HepG2 (cell line): ENCODE results near the gene AFG1L. TPM values are rescaled to one million over a fixed set of nuclear protein-coding genes. Genes with fewer than 3 reads are reported as not detected.

Experiments used
- GPN1 ChIP-seq: sonication (generic); formaldehyde crosslinking; IDR thresholded peaks from 2 replicates; pipeline ENCODE4 v1.5.1; 2020; ENCODE audit warnings: missing genetic modification reagents, borderline replicate concordance
- GTF3A ChIP-seq: sonication (generic); formaldehyde crosslinking; conservative IDR thresholded peaks from 2 replicates; pipeline ENCODE4 v1.4.0; 2020; ENCODE audit warnings: mild to moderate bottlenecking, missing genetic modification reagents
- HNRNPL ChIP-seq: fragments of 200-400 bp; formaldehyde crosslinking; IDR thresholded peaks from 2 replicates; pipeline ENCODE4 v1.6.1; 2017; ENCODE audit warnings: mild to moderate bottlenecking, low read depth, low read length
- HNRNPLL ChIP-seq: fragments of 200-400 bp; formaldehyde crosslinking; IDR thresholded peaks from 2 replicates; pipeline ENCODE4 v1.6.1; 2017; ENCODE audit warnings: mild to moderate bottlenecking, low read depth, low read length; ENCODE audit not compliant: poor library complexity, severe bottlenecking
- NR2F2 ChIP-seq: IDR thresholded peaks from 2 replicates; pipeline ENCODE4 v1.6.1; 2012; ENCODE audit warnings: low read depth, inconsistent platforms, borderline replicate concordance
- POGZ ChIP-seq: sonication (generic); formaldehyde crosslinking; IDR thresholded peaks from 2 replicates; pipeline ENCODE4 v1.4.0; 2020; ENCODE audit warnings: mild to moderate bottlenecking, missing genetic modification reagents
- RBM39 ChIP-seq: fragments of 200-400 bp; formaldehyde crosslinking; IDR thresholded peaks from one replicate; pipeline ENCODE4 v1.6.1; 2018; ENCODE audit warnings: antibody characterized with exemption, mild to moderate bottlenecking, low read depth, low read length; ENCODE audit not compliant: poor library complexity, severe bottlenecking
- RFX1 ChIP-seq: fragments of 450-650 bp; IDR thresholded peaks from 2 replicates; pipeline ENCODE4 v1.6.1; 2017
- U2AF2 ChIP-seq: fragments of 200-400 bp; formaldehyde crosslinking; IDR thresholded peaks from 2 replicates; pipeline ENCODE4 v1.6.1; 2017; ENCODE audit warnings: low read depth, mild to moderate bottlenecking, low read length
- ZC3H13 ChIP-seq: sonication (generic); formaldehyde crosslinking; IDR thresholded peaks from 2 replicates; pipeline ENCODE4 v1.8.1; 2023; ENCODE audit warnings: mild to moderate bottlenecking, missing genetic modification reagents, moderate library complexity
- ZMYM3 ChIP-seq: sonication (generic); formaldehyde crosslinking; IDR thresholded peaks from 2 replicates; pipeline ENCODE4 v1.5.1; 2020; ENCODE audit warnings: mild to moderate bottlenecking, missing genetic modification reagents
- ZNF512B ChIP-seq: sonication (generic); formaldehyde crosslinking; IDR thresholded peaks from 2 replicates; pipeline ENCODE4 v1.5.1; 2020; ENCODE audit warnings: missing genetic modification reagents, mild to moderate bottlenecking, borderline replicate concordance
- ZNF766 ChIP-seq: sonication (generic); formaldehyde crosslinking; IDR thresholded peaks from 2 replicates; pipeline ENCODE4 v1.5.0; 2020; ENCODE audit warnings: missing genetic modification reagents, borderline replicate concordance
- ZNF777 ChIP-seq: sonication (generic); formaldehyde crosslinking; IDR thresholded peaks from 2 replicates; pipeline ENCODE4 v1.4.0; 2020; ENCODE audit warnings: missing genetic modification reagents
- polyA plus RNA-seq, 8 experiments: library from polyadenylated mRNA; depleted of rRNA in 3 of 8; stranded (reverse) in 7 of 8; unstranded in 1 of 8; fragments of >200 nt; fragmentation: Illumina TruSeq in 4 of 8; extraction: Trizol in 4 of 8; gene quantifications; 2 replicates each; pipeline versions ENCODE4 v1.2.1 to v1.2.3, GENCODE V29; 2011 to 2016; ENCODE audit warnings: low read depth in 4 of 8, missing spikeins in 1 of 8, mixed read lengths in 1 of 8; ENCODE audit not compliant: insufficient read depth in 1 of 8
- total RNA-seq, 5 experiments: library from RNA; depleted of rRNA; stranded (reverse); fragments of >200 nt; fragmentation: Illumina TruSeq; extraction: Trizol; gene quantifications; 2 replicates each; pipeline ENCODE4 v1.2.3, GENCODE V29; 2016; ENCODE audit warnings: low read depth in 1 of 5
- TF ChIP-seq, protein P1 (sequence below): sonication (generic); formaldehyde crosslinking; IDR thresholded peaks from 2 replicates; pipeline ENCODE4 v1.4.0; 2020; ENCODE audit warnings: missing genetic modification reagents
- TF ChIP-seq, protein P2 (sequence below): IDR thresholded peaks from 2 replicates; pipeline ENCODE4 v1.4.0; 2020; ENCODE audit warnings: mild to moderate bottlenecking, missing genetic modification reagents

AFG1L gene
- total and polyA plus RNA-seq, 2 of the 13 experiments (the other 11 are each of a cell fraction or from before 2014, with no cell fraction given), result 3.1 to 14.0 TPM

DNA sequence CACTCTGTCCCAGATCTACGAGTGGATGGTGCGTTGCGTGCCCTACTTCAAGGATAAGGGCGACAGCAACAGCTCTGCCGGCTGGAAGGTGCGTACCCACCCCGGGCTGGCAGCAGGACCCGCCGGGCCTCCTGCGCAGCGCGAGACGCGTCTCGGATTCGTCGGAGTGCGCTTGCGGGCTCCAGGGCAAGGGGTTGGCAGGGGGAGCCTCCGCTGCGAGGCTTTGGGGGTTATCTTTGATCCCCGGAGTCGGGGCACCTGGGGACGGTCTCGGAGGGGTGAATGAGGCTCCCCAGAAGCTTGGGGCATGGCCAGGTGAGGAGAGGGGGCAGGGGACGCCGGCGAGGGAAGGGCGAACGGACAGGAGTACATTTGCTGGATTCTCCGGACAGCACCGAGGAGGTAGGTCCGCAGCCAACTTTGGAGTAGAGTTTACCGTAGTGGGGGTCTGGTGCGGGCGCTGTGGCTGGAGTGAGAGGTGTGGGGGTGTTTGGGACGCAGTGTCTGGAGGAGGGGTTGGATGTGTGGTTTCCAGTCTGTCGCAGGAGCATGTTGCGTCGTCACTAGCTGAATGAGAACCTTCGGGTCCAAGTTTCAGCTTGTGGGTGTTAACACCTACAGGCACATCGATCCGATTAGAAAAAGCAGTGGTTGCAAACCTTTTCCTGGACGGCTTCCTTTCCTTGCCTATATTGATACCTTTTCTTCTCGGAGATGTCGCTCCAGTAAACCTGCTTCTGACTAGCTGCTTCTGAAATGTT is 267.1 kb downstream of the AFG1L start (continued):
- TF ChIP-seq ZNF766 (CRISPR knock-in tag) (peak; percentile 91; the same call in 1 of the 2 replicates), RFX1 (no peak), ZC3H13 (CRISPR knock-in tag) (peak; percentile 72), U2AF2 (no peak), HNRNPLL (peak; percentile 39), RBM39 (no peak), GPN1 (CRISPR knock-in tag) (no peak), ZNF512B (CRISPR knock-in tag) (no peak), ZNF777 (CRISPR knock-in tag) (peak; percentile 87), POGZ (CRISPR knock-in tag) (no peak), GTF3A (CRISPR knock-in tag) (no peak), HNRNPL (0 out of 2 replicates have a peak, but pooled peaks have one; percentile 35), ZMYM3 (CRISPR knock-in tag) (no peak), NR2F2 (no peak)
- TF ChIP-seq, protein P1, sequence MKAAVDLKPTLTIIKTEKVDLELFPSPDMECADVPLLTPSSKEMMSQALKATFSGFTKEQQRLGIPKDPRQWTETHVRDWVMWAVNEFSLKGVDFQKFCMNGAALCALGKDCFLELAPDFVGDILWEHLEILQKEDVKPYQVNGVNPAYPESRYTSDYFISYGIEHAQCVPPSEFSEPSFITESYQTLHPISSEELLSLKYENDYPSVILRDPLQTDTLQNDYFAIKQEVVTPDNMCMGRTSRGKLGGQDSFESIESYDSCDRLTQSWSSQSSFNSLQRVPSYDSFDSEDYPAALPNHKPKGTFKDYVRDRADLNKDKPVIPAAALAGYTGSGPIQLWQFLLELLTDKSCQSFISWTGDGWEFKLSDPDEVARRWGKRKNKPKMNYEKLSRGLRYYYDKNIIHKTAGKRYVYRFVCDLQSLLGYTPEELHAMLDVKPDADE (CRISPR knock-in tag), result no peak
- TF ChIP-seq, protein P2, sequence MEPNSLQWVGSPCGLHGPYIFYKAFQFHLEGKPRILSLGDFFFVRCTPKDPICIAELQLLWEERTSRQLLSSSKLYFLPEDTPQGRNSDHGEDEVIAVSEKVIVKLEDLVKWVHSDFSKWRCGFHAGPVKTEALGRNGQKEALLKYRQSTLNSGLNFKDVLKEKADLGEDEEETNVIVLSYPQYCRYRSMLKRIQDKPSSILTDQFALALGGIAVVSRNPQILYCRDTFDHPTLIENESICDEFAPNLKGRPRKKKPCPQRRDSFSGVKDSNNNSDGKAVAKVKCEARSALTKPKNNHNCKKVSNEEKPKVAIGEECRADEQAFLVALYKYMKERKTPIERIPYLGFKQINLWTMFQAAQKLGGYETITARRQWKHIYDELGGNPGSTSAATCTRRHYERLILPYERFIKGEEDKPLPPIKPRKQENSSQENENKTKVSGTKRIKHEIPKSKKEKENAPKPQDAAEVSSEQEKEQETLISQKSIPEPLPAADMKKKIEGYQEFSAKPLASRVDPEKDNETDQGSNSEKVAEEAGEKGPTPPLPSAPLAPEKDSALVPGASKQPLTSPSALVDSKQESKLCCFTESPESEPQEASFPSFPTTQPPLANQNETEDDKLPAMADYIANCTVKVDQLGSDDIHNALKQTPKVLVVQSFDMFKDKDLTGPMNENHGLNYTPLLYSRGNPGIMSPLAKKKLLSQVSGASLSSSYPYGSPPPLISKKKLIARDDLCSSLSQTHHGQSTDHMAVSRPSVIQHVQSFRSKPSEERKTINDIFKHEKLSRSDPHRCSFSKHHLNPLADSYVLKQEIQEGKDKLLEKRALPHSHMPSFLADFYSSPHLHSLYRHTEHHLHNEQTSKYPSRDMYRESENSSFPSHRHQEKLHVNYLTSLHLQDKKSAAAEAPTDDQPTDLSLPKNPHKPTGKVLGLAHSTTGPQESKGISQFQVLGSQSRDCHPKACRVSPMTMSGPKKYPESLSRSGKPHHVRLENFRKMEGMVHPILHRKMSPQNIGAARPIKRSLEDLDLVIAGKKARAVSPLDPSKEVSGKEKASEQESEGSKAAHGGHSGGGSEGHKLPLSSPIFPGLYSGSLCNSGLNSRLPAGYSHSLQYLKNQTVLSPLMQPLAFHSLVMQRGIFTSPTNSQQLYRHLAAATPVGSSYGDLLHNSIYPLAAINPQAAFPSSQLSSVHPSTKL, result no peak
